GM20431 (cell line): ENCODE results near the gene SNX13.

Source experiments
- in situ Hi-C: fragments of 300-500 bp; cut with MseI, MboI; formaldehyde crosslinking; loops from one replicate; pipeline ENCODE4 v1.15.0; 2020; ENCODE audit warnings: low sequenced_read_pairs; ENCODE audit not compliant: unreplicated experiment

SNX13 gene

GRCh38 chr7:17806631-17807030 is 133.7 kb downstream of the SNX13 start:
- in situ Hi-C loops, result no loop called here

GRCh38 chr7:17802056-17802455 is 138.2 kb downstream of the SNX13 start:
- in situ Hi-C loops, result no loop called here

GRCh38 chr7:17792075-17792936 is 148.0 kb downstream of the SNX13 start:
- in situ Hi-C loops, result no loop called here

GRCh38 chr7:17787257-17787656 is 153.0 kb downstream of the SNX13 start:
- in situ Hi-C loops, result no loop called here

- in situ Hi-C loops, result no loop called here
Observed at GRCh38 chr7:17786314-17786852, 153.9 kb downstream of the SNX13 start.

GRCh38 chr7:17782216-17782549 is 158.1 kb downstream of the SNX13 start:
- in situ Hi-C loops, result no loop called here

- in situ Hi-C loops, result no loop called here
Observed at GRCh38 chr7:17781491-17782215, 158.6 kb downstream of the SNX13 start.

- in situ Hi-C loops, result no loop called here
Observed at GRCh38 chr7:17779381-17779780, 160.9 kb downstream of the SNX13 start.

GRCh38 chr7:17774716-17775288 is 165.5 kb downstream of the SNX13 start:
- in situ Hi-C loops, result no loop called here

GRCh38 chr7:17774248-17774647 is 166.0 kb downstream of the SNX13 start:
- in situ Hi-C loops, result no loop called here

- in situ Hi-C loops, result no loop called here
Observed at GRCh38 chr7:17773289-17773626, 167.0 kb downstream of the SNX13 start.

GRCh38 chr7:17772581-17773288 is 167.6 kb downstream of the SNX13 start:
- in situ Hi-C loops, result no loop called here

- in situ Hi-C loops, result no loop called here
Observed at GRCh38 chr7:17771901-17772408, 168.3 kb downstream of the SNX13 start.

- in situ Hi-C loops, result no loop called here
Observed at GRCh38 chr7:17770710-17771375, 169.5 kb downstream of the SNX13 start.

GRCh38 chr7:17769918-17770317 is 170.4 kb downstream of the SNX13 start:
- in situ Hi-C loops, result no loop called here

GRCh38 chr7:17758008-17758407 is 182.3 kb downstream of the SNX13 start:
- in situ Hi-C loops, result no loop called here

GRCh38 chr7:17746020-17746530 is 194.2 kb downstream of the SNX13 start:
- in situ Hi-C loops, result no loop called here

- in situ Hi-C loops, result no loop called here
Observed at GRCh38 chr7:17745610-17746009, 194.7 kb downstream of the SNX13 start.

- in situ Hi-C loops, result no loop called here
Observed at GRCh38 chr7:17743316-17743715, 197.0 kb downstream of the SNX13 start.
